Natural killer cell (primary cell): ENCODE data around the gene TMEM169. TPM values are rescaled to one million over a fixed set of nuclear protein-coding genes. Genes with fewer than 3 reads are reported as not detected.
"Not testable (repeated sequence)": the region's sequence is repeated elsewhere in the genome, so short reads cannot be mapped to it uniquely, and the experiment has no call there.

Experiments
- ATAC-seq, 3 donors: fragments of 150-1000 bp in 2 of 3; fragments of 200-7000 bp in 1 of 3; cut with Tn5 transposase; 1 replicate in 1 of 3; 2 replicates in 2 of 3; pipeline ENCODE4 v1.10.0; 2021; ENCODE audit warnings: mild to moderate bottlenecking in 2 of 3, moderate library complexity in 2 of 3
- DNase-seq, 2 donors: peaks; one replicate each; pipeline versions ENCODE4 v3.0.0 to v3.0.0-alpha.2; 2013 to 2021; ENCODE audit warnings: mixed read lengths in 1 of 2
- H3K27ac ChIP-seq: one replicate; pipeline ENCODE4 v1.5.1; 2013; ENCODE audit warnings: mild to moderate bottlenecking, low read length
- H3K27me3 ChIP-seq: one replicate; pipeline ENCODE4 v1.6.1; 2013; ENCODE audit warnings: low read length; ENCODE audit not compliant: control insufficient read depth, insufficient read depth
- H3K36me3 ChIP-seq: one replicate; pipeline ENCODE4 v1.6.1; 2013; ENCODE audit warnings: low read length; ENCODE audit not compliant: control insufficient read depth, insufficient read depth
- H3K4me1 ChIP-seq: one replicate; pipeline ENCODE4 v1.6.1; 2013; ENCODE audit warnings: low read length; ENCODE audit not compliant: control insufficient read depth, insufficient read depth
- H3K4me3 ChIP-seq: one replicate; pipeline ENCODE4 v1.5.1; 2013; ENCODE audit warnings: low read length
- H3K9me3 ChIP-seq: one replicate; pipeline ENCODE4 v1.6.1; 2013; ENCODE audit warnings: low read length; ENCODE audit not compliant: control insufficient read depth, insufficient read depth
- H3K27ac Mint-ChIP-seq, 2 donors: one replicate each; pipeline ENCODE4 v1.8.0; 2022; ENCODE audit warnings: mild to moderate bottlenecking in 2 of 2, mixed read lengths in 2 of 2, moderate library complexity in 1 of 2
- H3K27me3 Mint-ChIP-seq, 2 donors: one replicate each; pipeline ENCODE4 v1.8.0; 2022; ENCODE audit warnings: low read depth in 2 of 2, mixed read lengths in 2 of 2
- H3K36me3 Mint-ChIP-seq: one replicate; pipeline ENCODE4 v1.8.0; 2022; ENCODE audit warnings: mixed read lengths
- H3K4me1 Mint-ChIP-seq, 2 donors: one replicate each; pipeline ENCODE4 v1.8.0; 2022; ENCODE audit warnings: mixed read lengths in 2 of 2
- H3K4me3 Mint-ChIP-seq: one replicate; pipeline ENCODE4 v1.8.0; 2022; ENCODE audit warnings: mild to moderate bottlenecking, moderate library complexity, mixed read lengths
- H3K9me3 Mint-ChIP-seq, 2 donors: one replicate each; pipeline ENCODE4 v1.8.0; 2022; ENCODE audit warnings: mixed read lengths in 2 of 2
- WGBS: methylation state at CpG from one replicate; pipeline ENCODE4 v1.1.7; 2013; ENCODE audit warnings: missing lambda C conversion rate; ENCODE audit not compliant: insufficient coverage; 5-methylcytosine and 5-hydroxymethylcytosine counted together
- intact Hi-C: fragments of 100-400 bp; cut with micrococcal nuclease; formaldehyde crosslinking; loops from one replicate; pipeline ENCODE4 v1.14.2; 2022
- total RNA-seq, 4 donors: library from RNA; stranded (reverse); fragments of 120-200 nt in 1 of 4; gene quantifications; one replicate each; pipeline versions ENCODE4 v1.2.3 to v1.2.4, GENCODE V29; 2013 to 2022
- TF ChIP-seq, protein P1 (sequence below): fragments of 200-600 bp; IDR thresholded peaks from one replicate; pipeline ENCODE4 v1.8.0; 2022; ENCODE audit warnings: antibody characterized with exemption

The TMEM169 gene
- total RNA-seq, 3 donors from 2014 or later (not counting 1 experiment from before 2014, with no cell fraction given), result 0.68 to 1.5 (median 0.98) TPM

GRCh38 chr2:216074794-216075193 lies 6.9 kb upstream of the TMEM169 start:
- WGBS, result 88% methylated on average over 1 of the region's 1 CpG
- H3K4me3 ChIP-seq, result no peak overlapping the region
- ATAC-seq (no peak), DNase-seq (no peak)
- no peaks in the 10 kb centered on the region for H3K9me3 Mint-ChIP-seq
- H3K4me3 Mint-ChIP-seq, result no peak overlapping the region
- no peaks in the 10 kb centered on the region for H3K27me3 Mint-ChIP-seq
- no peaks in the 10 kb centered on the region for H3K36me3 Mint-ChIP-seq
- peaks cover 10 to 31% of the 10 kb centered on the region in 2 donors for H3K4me1 Mint-ChIP-seq
- TF ChIP-seq, protein P1, sequence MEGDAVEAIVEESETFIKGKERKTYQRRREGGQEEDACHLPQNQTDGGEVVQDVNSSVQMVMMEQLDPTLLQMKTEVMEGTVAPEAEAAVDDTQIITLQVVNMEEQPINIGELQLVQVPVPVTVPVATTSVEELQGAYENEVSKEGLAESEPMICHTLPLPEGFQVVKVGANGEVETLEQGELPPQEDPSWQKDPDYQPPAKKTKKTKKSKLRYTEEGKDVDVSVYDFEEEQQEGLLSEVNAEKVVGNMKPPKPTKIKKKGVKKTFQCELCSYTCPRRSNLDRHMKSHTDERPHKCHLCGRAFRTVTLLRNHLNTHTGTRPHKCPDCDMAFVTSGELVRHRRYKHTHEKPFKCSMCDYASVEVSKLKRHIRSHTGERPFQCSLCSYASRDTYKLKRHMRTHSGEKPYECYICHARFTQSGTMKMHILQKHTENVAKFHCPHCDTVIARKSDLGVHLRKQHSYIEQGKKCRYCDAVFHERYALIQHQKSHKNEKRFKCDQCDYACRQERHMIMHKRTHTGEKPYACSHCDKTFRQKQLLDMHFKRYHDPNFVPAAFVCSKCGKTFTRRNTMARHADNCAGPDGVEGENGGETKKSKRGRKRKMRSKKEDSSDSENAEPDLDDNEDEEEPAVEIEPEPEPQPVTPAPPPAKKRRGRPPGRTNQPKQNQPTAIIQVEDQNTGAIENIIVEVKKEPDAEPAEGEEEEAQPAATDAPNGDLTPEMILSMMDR, result no peak
- intact Hi-C loops, result no loop called here
- no peaks in the 10 kb centered on the region for H3K4me1 ChIP-seq
- no peak overlapping the region for H3K27ac Mint-ChIP-seq
- no peaks in the 10 kb centered on the region for H3K27me3 ChIP-seq
- H3K36me3 ChIP-seq, result peaks cover 15% of the 10 kb centered on the region
- no peaks in the 10 kb centered on the region for H3K9me3 ChIP-seq
- H3K27ac ChIP-seq, result no peak overlapping the region

DNA sequence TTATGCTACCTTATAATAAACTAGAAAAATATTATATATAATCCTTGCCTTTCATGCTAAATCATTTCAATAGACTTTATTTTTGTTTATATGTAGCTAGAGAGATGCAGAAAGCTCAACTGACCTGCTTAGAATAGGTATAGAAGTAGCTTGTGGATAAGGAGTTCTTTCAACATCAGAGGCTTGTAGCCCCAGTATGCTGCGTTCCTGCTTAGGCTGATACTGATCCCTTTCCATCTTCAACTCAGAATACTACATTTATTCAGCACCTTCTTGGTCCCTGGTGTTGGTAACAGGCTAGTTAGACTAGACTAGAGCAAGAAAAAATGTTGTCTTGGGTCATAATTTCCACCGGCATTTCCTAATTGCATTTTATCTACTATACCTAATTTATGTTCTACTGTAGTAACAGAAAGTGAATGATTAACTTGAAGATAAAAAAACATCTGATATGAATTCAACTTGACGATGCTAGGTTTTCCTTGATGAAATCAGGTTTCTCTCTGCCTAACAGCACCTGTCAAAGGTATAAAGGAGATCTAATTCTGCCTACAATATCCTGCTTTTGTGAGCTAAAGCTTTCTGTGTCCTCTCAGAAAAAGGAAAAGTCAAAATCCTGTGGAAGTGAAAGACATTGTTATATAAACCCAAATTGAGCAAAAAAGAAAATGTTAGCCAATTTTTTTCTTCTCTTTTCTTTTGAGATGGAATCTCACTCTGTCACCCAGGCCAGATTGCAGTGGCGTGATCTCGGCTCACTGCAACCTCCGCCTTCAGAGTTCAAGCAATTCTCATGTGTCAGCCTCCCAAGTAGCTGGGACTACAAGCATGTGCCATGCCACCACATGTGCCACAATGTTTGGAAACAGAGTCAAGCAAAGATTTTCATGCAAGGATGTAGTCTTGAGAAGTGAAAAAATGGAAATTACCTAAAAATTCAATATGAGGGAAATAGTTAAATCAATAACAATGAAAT lies 5.9 kb upstream of the TMEM169 start:
- no peaks in the 10 kb centered on the region for H3K9me3 Mint-ChIP-seq
- 95% methylated on average over 4 of the region's 6 CpGs for WGBS
- Histone ChIP-seq H3K36me3 (peaks cover 15% of the 10 kb centered on the region), H3K27ac (no peak overlapping the region), H3K4me3 (no peak overlapping the region), H3K27me3 (no peaks in the 10 kb centered on the region), H3K4me1 (peaks cover 2% of the 10 kb centered on the region), H3K9me3 (no peaks in the 10 kb centered on the region)
- H3K4me3 Mint-ChIP-seq, result no peak overlapping the region
- H3K4me1 Mint-ChIP-seq, result peaks cover 14 to 31% of the 10 kb centered on the region in 2 donors
- intact Hi-C loops, result no loop called here
- TF ChIP-seq, protein P1, result no peak
- no peak overlapping the region for H3K27ac Mint-ChIP-seq
- ATAC-seq (no peak), DNase-seq (no peak)
- no peaks in the 10 kb centered on the region for H3K36me3 Mint-ChIP-seq
- no peaks in the 10 kb centered on the region for H3K27me3 Mint-ChIP-seq

DNA sequence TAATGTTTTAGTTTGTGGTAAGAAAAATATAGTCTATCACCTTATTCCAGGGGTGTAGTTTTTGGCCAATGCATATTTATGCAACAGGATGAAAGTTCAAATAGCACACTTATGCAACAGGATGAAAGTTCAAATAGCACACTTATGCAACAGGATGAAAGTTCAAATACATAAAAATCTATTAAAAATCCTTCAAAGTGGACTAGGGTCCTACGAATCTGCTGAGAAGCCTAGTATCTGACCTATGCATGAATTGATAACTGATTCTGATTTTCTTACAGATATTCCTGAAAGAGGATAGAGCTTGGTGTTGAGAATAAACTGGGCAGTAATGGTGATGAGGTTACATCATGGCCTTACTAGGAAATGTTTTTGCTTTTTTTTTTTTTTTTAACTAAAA lies 2.9 kb upstream of the TMEM169 start:
- H3K4me3 Mint-ChIP-seq, result no peak overlapping the region

GRCh38 chr2:216080048-216080447 lies 1.7 kb upstream of the TMEM169 start:
- H3K36me3 Mint-ChIP-seq, H3K9me3 ChIP-seq, H3K27ac Mint-ChIP-seq, ATAC-seq, H3K36me3 ChIP-seq, intact Hi-C loops, H3K27ac ChIP-seq, H3K9me3 Mint-ChIP-seq, H3K27me3 ChIP-seq, H3K4me3 ChIP-seq, DNase-seq, H3K27me3 Mint-ChIP-seq: not testable (repeated sequence)
- Mint-ChIP-seq H3K4me1 (peaks cover 44% of the 10 kb centered on the region in 2 donors), H3K4me3 (peak overlapping the region; percentile 71)
- WGBS, result over 99% methylated on average over 9 of the region's 10 CpGs
- H3K4me1 ChIP-seq, result peaks cover 33% of the 10 kb centered on the region

More for the DNA sequence above, 2.9 kb upstream of the TMEM169 start:
- no peak overlapping the region for H3K27ac Mint-ChIP-seq
- Histone ChIP-seq H3K4me3 (no peak overlapping the region), H3K27ac (no peak overlapping the region), H3K9me3 (no peaks in the 10 kb centered on the region), H3K4me1 (peaks cover 22% of the 10 kb centered on the region), H3K27me3 (no peaks in the 10 kb centered on the region), H3K36me3 (peaks cover 8% of the 10 kb centered on the region)
- ATAC-seq (no peak), DNase-seq (no peak)
- no peaks in the 10 kb centered on the region for H3K9me3 Mint-ChIP-seq
- H3K27me3 Mint-ChIP-seq, result no peaks in the 10 kb centered on the region
- intact Hi-C loops, result no loop called here
- H3K36me3 Mint-ChIP-seq, result no peaks in the 10 kb centered on the region
- WGBS, result 100% methylated on average over 1 of the region's 1 CpG
- H3K4me1 Mint-ChIP-seq, result peaks cover 43 to 44% of the 10 kb centered on the region in 2 donors
- TF ChIP-seq, protein P1, result no peak
